Breast epithelium (tissue), 4 donors: ENCODE data around the gene MAST4. TPM values are rescaled to one million over a fixed set of nuclear protein-coding genes. Genes with fewer than 3 reads are reported as not detected.

Experiments
- DNase-seq, 2 donors: peaks; one replicate each; pipeline ENCODE4 v3.0.0-alpha.2; 2019; ENCODE audit warnings: low spot score in 2 of 2
- H3K27ac ChIP-seq, 2 donors: fragments of 200-600 bp; sonication (generic) in 1 of 2; one replicate each; pipeline ENCODE4 v1.5.1; 2016 to 2019; ENCODE audit warnings: mild to moderate bottlenecking in 1 of 2
- H3K27me3 ChIP-seq, 2 donors: fragments of 200-600 bp; sonication (generic) in 1 of 2; one replicate each; pipeline versions ENCODE4 v1.5.1 to v1.6.0; 2017 to 2019; ENCODE audit warnings: control low read depth in 1 of 2, mild to moderate bottlenecking in 1 of 2
- H3K36me3 ChIP-seq: fragments of 200-600 bp; one replicate; pipeline ENCODE4 v1.5.1; 2019
- H3K4me1 ChIP-seq, 2 donors: fragments of 200-600 bp; sonication (generic); one replicate each; pipeline ENCODE4 v1.5.1; 2016 to 2019; ENCODE audit warnings: control low read depth in 1 of 2
- H3K4me3 ChIP-seq, 3 donors: fragments of 200-600 bp; sonication (generic); 1 replicate in 2 of 3; 2 replicates in 1 of 3; pipeline ENCODE4 v1.5.1; 2016 to 2019; ENCODE audit warnings: mild to moderate bottlenecking in 3 of 3, moderate library complexity in 2 of 3
- H3K9me3 ChIP-seq, 2 donors: fragments of 200-600 bp; sonication (generic) in 1 of 2; one replicate each; pipeline ENCODE4 v1.5.1; 2016 to 2019; ENCODE audit warnings: control low read depth in 1 of 2
- CTCF ChIP-seq, 3 donors: fragments of 450-650 bp; IDR thresholded peaks; one replicate each; pipeline ENCODE4 v1.5.1; 2016 to 2017; ENCODE audit warnings: antibody characterized with exemption in 3 of 3, mild to moderate bottlenecking in 3 of 3, moderate library complexity in 3 of 3
- POLR2A ChIP-seq: fragments of 450-650 bp; IDR thresholded peaks from one replicate; pipeline ENCODE4 v1.6.1; 2016; ENCODE audit warnings: antibody characterized with exemption, mild to moderate bottlenecking, moderate library complexity
- POLR2AphosphoS5 ChIP-seq, 3 donors: sonication (generic); formaldehyde crosslinking; IDR thresholded peaks; one replicate each; pipeline ENCODE4 v1.6.1; 2017; ENCODE audit warnings: antibody characterized with exemption in 3 of 3
- intact Hi-C: fragments of 100-400 bp; cut with DNase I; formaldehyde crosslinking; loops from one replicate; pipeline ENCODE4 v1.15.1; 2023; ENCODE audit warnings: low total_unique reads
- total RNA-seq, 3 donors: library from RNA; depleted of rRNA; stranded (reverse); fragments of >200 nt; gene quantifications; one replicate each; pipeline ENCODE4 v1.1.0, GENCODE V29; 2016

Gene MAST4
- total RNA-seq, 3 donors from 2014 or later = 28.0 to 61.5 (median 50.1) TPM

- TF ChIP-seq CTCF (IDR thresholded peaks at IDR 0.05) (no peak), POLR2AphosphoS5 (IDR thresholded peaks at IDR 0.05) (peak in 1 of 3 donors; percentile 57), POLR2A (no peak)
- no peaks in the 10 kb centered on the region for H3K36me3 ChIP-seq
- DNase-seq = peak in 1 of 2 donors; percentile 64
- H3K9me3 ChIP-seq = no peaks in the 10 kb centered on the region
- H3K4me1 ChIP-seq = peaks cover 0 to 6% of the 10 kb centered on the region in 2 donors
- H3K27me3 ChIP-seq = no peaks in the 10 kb centered on the region
- H3K4me3 ChIP-seq = no peak overlapping the region
- peak overlapping the region; percentile 64 to 80 for H3K27ac ChIP-seq
- intact Hi-C loops = no loop called here
Measured at GRCh38 chr5:67202828-67203227, 606.6 kb downstream of the MAST4 start.

GRCh38 chr5:67203701-67204074, 607.5 kb downstream of the MAST4 start:
- no peak for TF ChIP-seq POLR2A
- DNase-seq = no peak
- Histone ChIP-seq H3K4me1 (peaks cover 0 to 6% of the 10 kb centered on the region in 2 donors), H3K27ac (peak overlapping the region in 1 of 2 donors; percentile 64), H3K9me3 (no peaks in the 10 kb centered on the region), H3K36me3 (no peaks in the 10 kb centered on the region), H3K4me3 (no peak overlapping the region), H3K27me3 (no peaks in the 10 kb centered on the region)
- intact Hi-C loops = no loop called here

GRCh38 chr5:67204821-67205220, 608.6 kb downstream of the MAST4 start:
- TF ChIP-seq POLR2AphosphoS5 (IDR thresholded peaks at IDR 0.05) = no peak
- TF ChIP-seq POLR2A = no peak
- no peak for TF ChIP-seq CTCF (IDR thresholded peaks at IDR 0.05)
- H3K36me3 ChIP-seq = no peaks in the 10 kb centered on the region
- peaks cover 0 to 14% of the 10 kb centered on the region in 2 donors for H3K4me1 ChIP-seq
- intact Hi-C loops = no loop called here
- H3K27ac ChIP-seq = peak overlapping the region in 1 of 2 donors; percentile 30
- no peak overlapping the region for H3K4me3 ChIP-seq
- H3K9me3 ChIP-seq = no peaks in the 10 kb centered on the region
- no peak for DNase-seq
- H3K27me3 ChIP-seq = no peaks in the 10 kb centered on the region

- peak overlapping the region; percentile 77 to 81 for H3K27ac ChIP-seq
- intact Hi-C loops = no loop called here
- peaks cover 0 to 14% of the 10 kb centered on the region in 2 donors for H3K4me1 ChIP-seq
- no peak for DNase-seq
- TF ChIP-seq CTCF (IDR thresholded peaks at IDR 0.05) = no peak
- H3K27me3 ChIP-seq = no peaks in the 10 kb centered on the region
- no peaks in the 10 kb centered on the region for H3K9me3 ChIP-seq
- no peak overlapping the region for H3K4me3 ChIP-seq
- H3K36me3 ChIP-seq = no peaks in the 10 kb centered on the region
Measured at GRCh38 chr5:67205981-67206380, 609.8 kb downstream of the MAST4 start.

GRCh38 chr5:67206461-67206860, 610.3 kb downstream of the MAST4 start:
- Histone ChIP-seq H3K36me3 (no peaks in the 10 kb centered on the region), H3K4me3 (no peak overlapping the region), H3K27ac (peak overlapping the region; percentile 77 to 81), H3K9me3 (no peaks in the 10 kb centered on the region), H3K27me3 (no peaks in the 10 kb centered on the region), H3K4me1 (peaks cover 0 to 14% of the 10 kb centered on the region in 2 donors)
- no peak for DNase-seq
- TF ChIP-seq CTCF (IDR thresholded peaks at IDR 0.05) = no peak
- TF ChIP-seq POLR2AphosphoS5 (IDR thresholded peaks at IDR 0.05) = no peak
- no peak for TF ChIP-seq POLR2A
- intact Hi-C loops = no loop called here

GRCh38 chr5:67206929-67207328, 610.7 kb downstream of the MAST4 start:
- Histone ChIP-seq H3K4me3 (no peak overlapping the region), H3K27ac (peak overlapping the region; percentile 77 to 81), H3K36me3 (no peaks in the 10 kb centered on the region), H3K27me3 (no peaks in the 10 kb centered on the region), H3K4me1 (peaks cover 0 to 14% of the 10 kb centered on the region in 2 donors), H3K9me3 (no peaks in the 10 kb centered on the region)
- DNase-seq = peak; percentile 54 to 72
- intact Hi-C loops = no loop called here
- TF ChIP-seq CTCF (IDR thresholded peaks at IDR 0.05) = no peak
